GM12872 (cell line): Measurements from ENCODE around the gene CHRNA10.

Experiments
- TF ChIP-seq, protein P1 (sequence below): IDR thresholded peaks from 3 replicates; pipeline ENCODE4 v1.5.1; 2011; ENCODE audit warnings: low read depth, mild to moderate bottlenecking, low read length, moderate library complexity; ENCODE audit not compliant: insufficient read depth

CHRNA10 gene

DNA sequence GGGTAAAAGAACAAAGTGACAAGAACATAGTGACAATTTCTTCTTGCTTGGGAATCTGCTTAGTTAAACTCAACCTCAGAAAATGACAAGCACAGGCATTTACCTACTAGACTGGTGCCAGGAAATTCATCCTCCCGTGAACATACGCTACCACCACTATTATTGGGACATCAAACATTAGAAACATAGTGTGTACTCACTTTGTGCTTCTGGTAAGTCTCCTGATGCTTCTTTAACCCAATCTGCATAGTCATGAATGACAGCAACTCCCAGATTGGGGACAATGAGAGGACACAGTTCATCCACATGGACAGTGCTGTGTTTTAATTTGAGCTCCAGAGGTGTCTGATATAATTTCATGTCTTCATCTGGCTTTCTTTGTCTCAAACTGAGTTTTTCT lies 29.2 kb upstream of the CHRNA10 start:
- TF ChIP-seq, protein P1, sequence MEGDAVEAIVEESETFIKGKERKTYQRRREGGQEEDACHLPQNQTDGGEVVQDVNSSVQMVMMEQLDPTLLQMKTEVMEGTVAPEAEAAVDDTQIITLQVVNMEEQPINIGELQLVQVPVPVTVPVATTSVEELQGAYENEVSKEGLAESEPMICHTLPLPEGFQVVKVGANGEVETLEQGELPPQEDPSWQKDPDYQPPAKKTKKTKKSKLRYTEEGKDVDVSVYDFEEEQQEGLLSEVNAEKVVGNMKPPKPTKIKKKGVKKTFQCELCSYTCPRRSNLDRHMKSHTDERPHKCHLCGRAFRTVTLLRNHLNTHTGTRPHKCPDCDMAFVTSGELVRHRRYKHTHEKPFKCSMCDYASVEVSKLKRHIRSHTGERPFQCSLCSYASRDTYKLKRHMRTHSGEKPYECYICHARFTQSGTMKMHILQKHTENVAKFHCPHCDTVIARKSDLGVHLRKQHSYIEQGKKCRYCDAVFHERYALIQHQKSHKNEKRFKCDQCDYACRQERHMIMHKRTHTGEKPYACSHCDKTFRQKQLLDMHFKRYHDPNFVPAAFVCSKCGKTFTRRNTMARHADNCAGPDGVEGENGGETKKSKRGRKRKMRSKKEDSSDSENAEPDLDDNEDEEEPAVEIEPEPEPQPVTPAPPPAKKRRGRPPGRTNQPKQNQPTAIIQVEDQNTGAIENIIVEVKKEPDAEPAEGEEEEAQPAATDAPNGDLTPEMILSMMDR = no peak

DNA sequence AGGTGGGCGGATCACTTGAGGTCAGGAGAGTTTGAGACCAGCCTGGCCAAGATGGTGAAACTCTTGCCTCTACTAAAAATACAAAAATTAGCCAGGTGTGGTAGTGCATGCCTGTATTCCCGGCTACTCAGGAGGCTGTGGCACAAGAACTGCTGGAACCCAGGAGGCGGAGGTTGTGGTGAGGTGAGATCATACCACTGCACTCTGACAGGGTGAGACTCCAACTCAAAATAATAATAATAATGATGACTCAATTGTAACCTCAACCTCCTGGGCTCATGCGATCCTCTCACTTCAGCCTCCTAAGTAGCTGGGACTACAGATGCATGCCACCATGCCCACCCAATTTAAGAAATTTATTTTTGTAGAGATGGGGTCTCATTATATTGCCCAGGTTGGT lies 15.6 kb upstream of the CHRNA10 start:
- TF ChIP-seq, protein P1 = no peak

DNA sequence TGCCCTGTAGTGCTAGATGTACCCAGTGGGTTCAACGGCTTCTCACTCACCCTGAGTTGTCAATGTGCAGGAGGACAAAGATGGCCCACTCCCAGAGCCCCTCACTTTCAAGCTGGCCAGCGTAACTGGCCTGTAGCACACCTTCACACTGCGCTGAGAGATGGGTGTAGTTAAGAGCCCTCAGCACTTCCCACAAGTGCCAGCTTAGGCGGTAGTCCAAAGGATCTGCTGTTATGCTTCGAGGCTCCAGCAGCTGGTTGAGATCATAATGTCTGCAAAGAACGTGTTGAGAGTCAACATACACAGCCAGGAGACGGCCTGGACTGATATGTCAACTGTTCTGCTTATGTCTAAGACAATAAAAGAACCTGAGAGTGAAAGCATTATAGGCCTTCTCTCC lies 14.7 kb upstream of the CHRNA10 start:
- TF ChIP-seq, protein P1 = no peak

DNA sequence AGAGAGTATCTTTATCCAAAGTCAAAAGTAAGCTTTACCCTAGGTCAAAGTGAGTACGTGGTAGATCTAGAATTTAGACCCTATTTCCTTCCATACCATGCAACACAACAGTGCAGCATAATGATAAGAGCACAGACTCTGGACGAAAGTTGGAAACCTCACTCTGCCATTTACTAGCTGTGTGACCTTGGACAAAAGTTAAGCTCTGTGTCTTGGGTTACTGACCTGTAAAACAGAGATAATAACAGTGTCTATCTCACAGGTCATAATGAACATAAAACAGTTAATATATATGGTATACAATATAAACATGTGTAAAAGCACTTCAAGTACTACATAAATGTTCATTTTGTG lies 13.6 kb upstream of the CHRNA10 start:
- TF ChIP-seq, protein P1 = no peak

DNA sequence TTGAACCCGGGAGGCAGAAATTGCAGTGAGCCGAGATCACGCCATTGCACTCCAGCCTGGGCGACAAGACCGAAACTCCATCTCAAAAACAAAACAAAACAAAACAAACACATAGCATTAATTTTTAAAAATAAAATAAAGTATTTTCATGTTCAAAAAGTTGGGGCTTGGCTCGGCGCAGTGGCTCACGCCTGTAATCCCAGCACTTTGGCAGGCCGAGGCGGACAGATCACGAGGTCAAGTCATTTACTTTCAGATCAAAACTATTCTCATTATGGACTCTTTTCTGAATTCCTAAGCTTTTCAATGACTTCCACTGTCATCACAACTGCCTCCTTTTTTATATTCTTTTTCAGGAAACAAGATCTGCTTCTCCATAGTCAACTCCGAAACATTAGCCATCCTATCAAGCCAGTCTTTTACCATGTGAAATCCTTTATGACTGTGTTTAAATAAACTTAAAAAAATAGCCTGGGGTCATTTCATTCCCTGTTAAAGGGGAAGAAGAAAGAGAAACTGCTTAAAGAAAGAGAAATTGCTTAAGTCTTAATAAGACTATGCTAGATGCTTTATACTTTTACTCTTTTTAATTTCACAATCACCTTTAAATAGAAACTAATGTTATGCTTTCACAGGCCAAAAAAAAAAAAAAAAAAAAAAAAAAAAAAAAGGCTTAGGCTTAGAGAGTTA lies 13.1 kb upstream of the CHRNA10 start:
- TF ChIP-seq, protein P1 = no peak

DNA sequence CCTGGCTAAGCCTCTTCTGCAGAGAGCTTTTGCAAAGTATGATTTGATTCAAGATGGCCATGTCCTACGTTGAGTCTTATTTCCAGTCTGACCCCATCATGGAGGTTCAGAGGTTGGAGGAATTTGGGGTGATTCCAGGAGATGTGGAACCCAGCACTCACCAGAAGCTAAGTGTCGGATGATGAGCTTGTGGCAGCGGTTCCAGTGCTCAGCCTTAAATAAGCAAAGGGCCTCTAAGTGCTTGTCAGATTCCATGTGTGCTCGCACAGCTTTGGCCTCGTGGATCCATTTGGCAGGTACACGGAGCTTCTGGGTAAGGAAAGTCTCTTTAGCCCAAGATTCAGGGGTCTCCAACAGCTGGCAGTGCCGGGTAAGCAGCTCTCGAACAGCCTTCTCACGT lies 11.9 kb upstream of the CHRNA10 start:
- TF ChIP-seq, protein P1 = no peak

DNA sequence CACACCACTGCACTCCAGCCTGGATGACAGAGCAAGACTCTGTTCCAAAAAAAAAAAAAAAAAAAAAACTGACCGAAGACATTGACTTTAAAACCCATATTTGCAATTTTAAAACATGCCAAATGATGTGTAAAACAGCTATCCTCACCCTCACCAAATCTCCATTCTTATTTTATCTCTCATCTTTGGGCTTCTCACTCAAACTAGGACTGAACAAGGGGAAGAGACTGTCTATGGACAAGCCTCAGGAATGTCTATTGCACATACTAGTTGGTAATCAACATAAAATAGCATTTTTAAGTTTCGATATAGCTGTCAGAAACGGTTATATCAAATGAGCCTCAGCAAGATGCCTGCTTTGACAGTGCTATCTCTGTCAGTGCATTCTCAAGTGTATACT lies 7.9 kb upstream of the CHRNA10 start:
- TF ChIP-seq, protein P1 = no peak
